IPS DF 19.7 (cell line): ENCODE results near the gene RNF212.

Experiments used
- DNase-seq: peaks from one replicate; pipeline ENCODE4 v3.0.0-alpha.2; 2013; ENCODE audit warnings: low read depth, low spot score

Gene RNF212

DNA sequence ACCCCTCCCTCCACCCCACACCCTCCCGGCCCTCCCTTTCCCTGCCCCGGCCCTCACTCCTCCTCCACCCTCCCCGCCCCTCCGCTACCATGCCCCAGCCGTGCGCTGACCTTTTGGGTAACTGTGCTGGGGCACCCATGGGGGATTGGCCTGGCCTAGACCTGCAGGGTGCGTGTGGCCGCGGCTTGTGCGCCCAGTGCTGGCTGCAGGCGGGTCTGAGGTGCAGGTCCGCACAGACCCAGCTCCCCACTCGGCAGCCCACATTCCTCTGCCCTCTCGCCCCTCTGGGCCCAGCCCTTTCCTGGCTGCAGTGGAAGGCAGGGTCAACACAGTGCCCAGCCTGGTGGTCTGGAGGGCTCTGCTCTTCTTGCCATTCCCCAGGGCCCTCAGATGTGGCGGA is 77.3 kb downstream of the RNF212 start:
- no peak for DNase-seq

DNA sequence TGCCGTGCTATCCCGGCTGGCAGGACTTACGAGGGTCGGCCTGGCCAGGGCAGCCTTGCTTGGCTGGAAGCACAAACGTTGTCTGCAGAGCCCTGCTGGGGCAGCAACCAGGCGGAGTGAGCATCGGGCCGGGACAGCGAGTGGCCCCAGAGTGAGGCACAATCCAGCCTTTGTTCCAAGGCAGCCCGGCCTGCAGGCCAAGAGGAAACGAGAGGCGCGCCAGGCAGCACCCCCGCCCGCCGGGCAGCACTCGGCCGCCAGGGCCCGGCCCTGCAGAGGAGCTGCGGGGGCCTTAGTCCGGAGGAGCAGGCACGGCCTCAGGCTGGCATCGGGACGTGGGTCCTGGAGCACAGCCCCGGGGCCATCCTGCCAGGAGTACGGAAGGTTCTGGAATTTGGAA is 77.9 kb downstream of the RNF212 start:
- DNase-seq: no peak

DNA sequence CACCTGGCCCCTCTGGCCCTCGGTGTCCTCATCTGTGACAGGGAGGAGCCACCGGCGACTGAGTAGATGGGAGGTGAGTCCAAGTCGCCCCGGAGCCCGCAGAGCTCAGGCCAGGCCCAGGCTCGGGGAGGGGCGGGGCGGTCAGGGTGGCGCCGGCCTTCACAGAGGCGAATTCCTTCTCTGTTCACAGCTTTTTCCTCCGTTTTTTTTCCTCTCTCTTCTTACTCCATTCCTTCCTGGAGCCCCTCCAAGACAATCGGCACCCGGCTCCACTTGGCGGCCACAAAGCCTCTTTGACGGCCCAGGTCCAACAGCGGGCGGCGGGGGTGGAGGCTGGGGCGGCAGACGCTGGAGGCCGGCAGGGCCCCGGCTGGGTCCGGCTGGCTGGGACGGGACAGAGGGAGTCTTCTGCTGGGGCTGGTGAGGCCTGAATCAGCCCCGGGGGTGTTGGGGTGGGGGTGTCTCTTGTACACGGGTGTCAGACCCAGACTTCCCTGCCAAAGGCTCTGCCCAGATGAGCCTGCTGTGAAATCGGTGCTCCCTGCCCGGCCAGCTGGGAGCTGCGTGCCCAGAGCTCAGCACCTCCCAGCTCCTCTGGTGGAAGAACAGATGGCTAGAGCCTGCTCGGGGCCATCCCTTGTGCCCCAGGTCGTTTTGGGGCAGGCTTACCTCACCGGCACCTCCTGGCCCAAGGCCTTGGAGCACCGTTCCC is 79.4 kb downstream of the RNF212 start:
- no peak for DNase-seq

DNA sequence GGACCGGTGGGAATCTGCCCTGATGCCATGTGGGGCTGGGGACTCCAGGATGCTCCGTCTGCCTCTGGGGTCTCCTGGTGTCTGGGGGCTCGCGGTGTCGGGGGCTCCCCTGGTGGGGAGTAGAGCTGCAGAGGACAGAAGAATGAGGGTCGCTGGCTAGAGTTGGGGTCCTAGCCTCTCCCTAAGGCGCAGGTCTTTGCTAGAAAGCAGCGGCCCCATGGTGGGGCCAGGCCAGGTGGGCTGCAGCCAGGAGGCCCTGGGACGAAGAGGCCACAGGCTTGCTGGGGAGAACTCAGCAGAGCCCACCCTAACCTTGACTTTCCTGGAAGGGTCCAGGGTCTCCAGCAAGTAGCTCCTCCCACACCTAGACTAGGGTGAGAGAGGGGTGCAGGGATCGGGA is 80.5 kb downstream of the RNF212 start:
- no peak for DNase-seq

DNA sequence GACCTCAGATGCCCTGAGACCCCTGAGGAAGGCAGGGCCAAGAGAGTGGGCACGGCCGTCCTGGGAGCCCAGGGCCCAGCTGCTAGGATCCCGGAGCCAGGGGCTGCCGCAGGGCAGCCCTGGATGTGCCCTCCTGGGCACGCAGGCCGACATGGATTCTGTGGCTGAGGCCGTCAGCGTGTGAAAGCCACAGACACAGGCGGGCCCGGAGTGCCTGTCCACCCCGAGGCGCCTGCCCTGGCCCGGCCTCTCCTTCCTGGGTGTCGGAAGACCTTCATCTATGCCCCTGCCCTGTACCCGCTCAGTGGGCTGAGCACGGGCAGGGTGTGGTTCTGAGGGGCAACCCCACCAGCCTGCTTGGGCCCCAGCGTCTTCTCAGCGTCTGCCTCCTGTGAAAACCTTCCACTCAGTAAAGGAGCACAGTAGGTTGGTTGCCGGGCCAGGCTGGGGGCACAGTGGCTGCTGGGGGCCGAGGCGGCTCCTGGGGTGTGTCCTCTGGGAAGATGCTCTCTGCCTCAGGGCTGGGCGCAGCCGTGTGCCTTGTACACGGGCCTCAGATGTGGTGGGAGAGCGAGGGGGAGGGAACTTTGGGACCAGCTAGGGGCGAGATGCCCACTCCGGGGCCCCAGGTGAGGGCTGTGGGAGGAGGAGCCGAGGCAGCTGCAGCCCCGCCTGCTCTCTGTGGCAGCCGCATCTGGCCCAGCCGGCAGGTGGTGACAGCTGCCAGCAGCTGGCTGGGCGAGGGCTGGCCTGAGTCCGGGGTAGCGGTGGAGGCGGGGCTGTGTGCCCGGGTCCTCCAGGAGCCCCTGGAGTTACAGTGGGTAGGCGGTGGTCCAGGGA is 81.2 kb downstream of the RNF212 start:
- no peak for DNase-seq

DNA sequence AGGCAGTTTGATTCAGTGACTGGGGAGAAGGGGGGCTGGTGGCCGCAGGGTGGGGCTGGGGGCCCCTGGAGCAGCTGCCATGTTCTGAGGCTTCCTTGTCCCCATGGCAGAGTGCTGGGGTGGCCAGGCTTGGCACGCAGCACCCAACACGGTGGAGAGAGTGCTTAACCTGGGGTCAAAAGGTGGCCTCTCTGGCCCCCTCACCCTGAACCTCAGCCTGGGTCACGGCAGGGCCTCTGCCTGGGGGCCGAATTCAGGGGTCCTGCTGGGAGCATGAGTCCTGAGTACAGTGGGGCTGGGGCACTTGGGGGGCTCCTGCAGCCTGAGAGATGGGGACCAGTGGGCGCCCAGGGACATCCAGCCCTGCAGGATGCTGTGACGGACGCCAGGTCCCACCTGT is 82.0 kb downstream of the RNF212 start:
- no peak for DNase-seq

DNA sequence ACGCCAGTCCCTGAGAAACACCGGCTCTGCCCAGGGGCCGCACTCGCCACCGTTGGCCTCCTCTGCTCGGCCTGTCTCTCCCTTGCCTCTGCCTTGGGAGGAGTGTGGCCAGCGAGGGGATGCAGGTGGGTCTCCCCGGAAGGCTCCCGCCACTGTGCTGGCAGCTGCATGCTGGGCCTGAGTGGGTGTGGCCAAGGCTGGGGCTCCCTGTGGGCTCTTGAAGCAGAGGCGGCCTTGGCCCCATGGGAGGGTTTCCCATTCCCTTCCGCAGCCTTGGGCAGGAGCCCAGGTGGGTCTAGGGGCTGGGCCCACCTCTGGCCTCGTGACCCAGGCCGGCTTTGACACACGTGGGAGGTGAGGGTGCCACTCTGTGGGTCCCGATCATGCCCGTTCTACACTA is 82.8 kb downstream of the RNF212 start:
- DNase-seq: no peak

DNA sequence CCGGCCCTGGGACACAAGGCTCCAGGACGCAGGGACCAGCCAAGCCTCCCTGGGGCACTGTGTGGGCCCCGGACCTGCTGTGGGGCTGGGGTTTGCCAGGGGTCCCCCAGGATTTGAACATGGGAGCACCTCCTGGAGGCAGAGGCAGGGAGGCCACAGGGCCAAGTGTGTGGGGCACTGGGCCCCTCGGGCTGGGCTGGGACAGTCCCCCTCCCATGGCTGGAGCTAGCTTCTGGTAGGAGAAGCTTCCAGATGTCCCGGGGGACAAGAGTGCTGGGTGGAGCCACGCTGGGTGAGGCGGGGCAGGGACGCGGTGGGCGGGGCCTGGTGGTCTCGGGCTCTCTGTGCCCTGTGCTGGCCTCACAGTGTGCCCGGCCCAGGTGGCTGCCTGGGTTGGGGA is 83.3 kb downstream of the RNF212 start:
- no peak for DNase-seq

DNA sequence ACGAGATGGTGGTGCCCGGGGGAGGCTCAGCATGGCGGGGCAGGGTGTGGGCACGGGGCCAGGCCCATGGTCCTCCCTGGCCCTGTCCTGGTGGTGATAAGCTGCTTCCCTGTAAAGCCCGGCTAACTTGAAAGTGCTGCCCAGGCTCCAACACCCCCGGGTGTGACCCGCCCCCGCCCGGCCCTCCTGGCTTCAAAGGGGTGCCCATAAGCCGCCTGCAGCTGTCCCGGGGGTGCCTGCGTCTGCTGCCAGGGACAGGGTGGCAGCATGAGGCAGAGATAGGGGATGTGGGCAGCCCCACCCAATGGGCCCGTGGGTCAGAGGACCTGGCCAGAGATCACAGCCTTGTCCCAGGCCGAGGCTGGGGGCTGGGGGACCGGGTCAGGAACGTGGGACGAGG is 83.8 kb downstream of the RNF212 start:
- DNase-seq: no peak

DNA sequence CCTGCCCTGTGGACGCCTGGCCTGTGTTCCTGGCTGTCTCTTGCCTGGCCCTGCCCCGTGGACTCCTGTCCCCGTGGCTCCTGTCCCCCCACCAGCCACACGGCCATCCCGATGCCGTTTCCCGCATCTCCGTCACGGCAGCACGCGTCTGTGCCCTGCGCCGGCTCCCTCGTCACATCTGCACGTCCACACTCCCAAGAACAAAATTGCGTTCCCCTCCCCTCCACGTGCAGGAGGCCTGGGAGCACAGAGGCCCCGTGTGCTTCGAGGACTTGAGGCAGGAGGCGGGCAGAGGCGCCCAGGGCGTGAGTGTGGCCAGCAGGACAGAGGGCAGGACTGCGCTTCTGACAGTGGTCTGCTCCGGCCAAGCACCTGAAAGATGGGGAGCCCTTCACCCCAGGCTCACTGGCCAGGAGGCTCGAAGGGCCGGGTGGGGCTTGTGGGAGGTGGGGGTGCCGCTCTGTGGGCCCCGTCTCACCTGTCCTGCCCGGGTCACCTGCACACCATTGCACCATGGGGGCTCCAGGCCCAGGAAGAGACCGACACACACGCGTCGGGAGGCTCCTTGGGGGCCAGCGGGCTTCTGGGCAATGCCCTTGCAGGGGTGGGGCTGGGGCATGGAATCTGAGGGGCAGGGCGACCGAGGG is 84.7 kb downstream of the RNF212 start:
- no peak for DNase-seq

DNA sequence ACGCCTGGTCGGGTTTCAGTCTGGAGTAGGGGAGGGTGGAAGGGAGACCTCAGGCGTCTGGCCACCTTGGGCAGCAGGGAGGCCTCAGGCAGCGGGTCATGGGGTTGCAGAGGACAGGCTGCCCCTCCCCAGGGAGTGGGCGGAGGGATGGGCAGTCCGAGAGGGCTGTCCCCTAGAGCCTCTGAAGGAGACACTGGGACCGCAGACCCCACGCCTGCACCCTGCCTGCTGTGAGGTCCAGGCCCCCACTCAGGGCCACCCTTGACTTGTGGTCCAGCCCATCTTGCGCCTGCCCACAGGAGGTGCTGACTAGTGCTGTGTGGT is 85.5 kb downstream of the RNF212 start:
- DNase-seq: no peak

DNA sequence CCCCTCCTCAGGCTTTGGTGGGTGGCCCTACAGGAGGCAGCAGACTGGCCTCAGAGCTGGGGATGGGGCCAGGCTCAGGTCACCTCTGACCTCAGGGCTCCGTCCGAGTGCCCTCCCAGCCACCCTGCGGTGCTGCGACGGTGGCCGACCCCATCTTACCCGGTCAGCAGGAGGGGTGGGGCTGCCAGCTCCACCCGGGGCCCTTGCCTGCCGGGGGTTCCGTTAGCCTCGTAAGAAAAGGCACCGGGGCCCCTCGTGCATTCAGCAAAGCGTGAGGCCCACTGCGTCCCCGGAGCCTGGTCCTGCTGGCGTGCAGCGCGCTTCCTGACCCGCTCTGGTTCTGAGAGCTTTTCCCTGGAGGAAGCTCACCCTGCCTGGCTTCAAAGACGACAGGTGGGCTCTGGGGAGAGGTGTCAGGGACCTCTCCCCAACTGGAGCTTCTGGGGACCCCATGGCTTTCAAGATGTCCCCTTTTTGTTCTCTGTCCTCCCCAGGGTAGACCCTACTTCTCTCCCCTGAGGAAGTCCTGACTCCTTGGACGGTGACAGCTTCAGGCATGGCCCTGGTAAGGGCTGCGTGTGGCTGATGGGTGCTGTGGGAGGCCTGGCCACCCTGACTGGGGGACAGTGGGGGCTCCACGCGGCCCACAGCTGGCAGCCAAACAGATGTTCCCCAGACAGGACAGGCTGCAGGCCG is 86.0 kb downstream of the RNF212 start:
- DNase-seq: no peak

DNA sequence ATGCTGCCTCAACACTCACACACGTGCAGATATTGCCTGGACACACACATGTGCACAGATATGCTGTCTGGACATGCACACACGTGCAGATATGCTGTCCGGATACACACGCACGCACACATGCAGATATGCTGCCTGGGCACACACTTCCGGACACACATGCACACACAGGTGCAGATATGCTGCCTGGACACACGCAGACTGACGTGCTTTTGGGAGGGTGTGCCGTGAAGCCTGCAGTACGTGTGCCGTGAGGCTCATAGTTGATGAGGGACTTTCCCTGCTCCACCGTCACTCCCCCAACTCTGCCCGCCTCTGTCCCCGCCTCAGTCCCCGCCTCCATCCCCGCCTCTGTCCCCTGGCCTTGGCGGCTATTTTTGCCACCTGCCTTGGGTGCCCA is 87.2 kb downstream of the RNF212 start:
- no peak for DNase-seq

DNA sequence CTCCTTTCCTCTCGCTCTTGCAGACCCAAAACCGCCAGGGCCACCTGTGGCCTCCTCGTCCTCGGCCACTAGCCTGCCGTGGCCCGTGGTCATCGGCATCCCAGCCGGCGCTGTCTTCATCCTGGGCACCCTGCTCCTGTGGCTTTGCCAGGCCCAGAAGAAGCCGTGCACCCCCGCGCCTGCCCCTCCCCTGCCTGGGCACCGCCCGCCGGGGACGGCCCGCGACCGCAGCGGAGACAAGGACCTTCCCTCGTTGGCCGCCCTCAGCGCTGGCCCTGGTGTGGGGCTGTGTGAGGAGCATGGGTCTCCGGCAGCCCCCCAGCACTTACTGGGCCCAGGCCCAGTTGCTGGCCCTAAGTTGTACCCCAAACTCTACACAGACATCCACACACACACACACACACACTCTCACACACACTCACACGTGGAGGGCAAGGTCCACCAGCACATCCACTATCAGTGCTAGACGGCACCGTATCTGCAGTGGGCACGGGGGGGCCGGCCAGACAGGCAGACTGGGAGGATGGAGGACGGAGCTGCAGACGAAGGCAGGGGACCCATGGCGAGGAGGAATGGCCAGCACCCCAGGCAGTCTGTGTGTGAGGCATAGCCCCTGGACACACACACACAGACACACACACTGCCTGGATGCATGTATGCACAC is 88.3 kb downstream of the RNF212 start:
- no peak for DNase-seq

DNA sequence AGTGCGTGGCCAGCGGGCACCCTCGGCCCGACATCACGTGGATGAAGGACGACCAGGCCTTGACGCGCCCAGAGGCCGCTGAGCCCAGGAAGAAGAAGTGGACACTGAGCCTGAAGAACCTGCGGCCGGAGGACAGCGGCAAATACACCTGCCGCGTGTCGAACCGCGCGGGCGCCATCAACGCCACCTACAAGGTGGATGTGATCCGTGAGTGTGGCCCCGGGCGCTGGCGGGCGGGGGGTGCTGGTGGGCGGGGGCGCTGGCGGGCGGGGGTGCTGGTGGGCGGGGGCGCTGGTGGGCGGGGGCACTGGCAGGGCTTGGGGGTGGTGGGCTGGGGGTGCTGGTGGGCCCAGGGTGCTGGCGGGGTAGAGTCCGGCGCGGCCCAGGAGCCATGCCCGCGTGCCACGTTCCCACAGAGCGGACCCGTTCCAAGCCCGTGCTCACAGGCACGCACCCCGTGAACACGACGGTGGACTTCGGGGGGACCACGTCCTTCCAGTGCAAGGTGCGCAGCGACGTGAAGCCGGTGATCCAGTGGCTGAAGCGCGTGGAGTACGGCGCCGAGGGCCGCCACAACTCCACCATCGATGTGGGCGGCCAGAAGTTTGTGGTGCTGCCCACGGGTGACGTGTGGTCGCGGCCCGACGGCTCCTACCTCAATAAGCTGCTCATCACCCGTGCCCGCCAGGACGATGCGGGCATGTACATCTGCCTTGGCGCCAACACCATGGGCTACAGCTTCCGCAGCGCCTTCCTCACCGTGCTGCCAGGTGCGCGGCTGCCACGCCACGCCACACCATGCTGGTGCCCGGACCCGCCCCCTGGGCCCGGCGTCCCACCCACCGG is 89.2 kb downstream of the RNF212 start:
- no peak for DNase-seq

DNA sequence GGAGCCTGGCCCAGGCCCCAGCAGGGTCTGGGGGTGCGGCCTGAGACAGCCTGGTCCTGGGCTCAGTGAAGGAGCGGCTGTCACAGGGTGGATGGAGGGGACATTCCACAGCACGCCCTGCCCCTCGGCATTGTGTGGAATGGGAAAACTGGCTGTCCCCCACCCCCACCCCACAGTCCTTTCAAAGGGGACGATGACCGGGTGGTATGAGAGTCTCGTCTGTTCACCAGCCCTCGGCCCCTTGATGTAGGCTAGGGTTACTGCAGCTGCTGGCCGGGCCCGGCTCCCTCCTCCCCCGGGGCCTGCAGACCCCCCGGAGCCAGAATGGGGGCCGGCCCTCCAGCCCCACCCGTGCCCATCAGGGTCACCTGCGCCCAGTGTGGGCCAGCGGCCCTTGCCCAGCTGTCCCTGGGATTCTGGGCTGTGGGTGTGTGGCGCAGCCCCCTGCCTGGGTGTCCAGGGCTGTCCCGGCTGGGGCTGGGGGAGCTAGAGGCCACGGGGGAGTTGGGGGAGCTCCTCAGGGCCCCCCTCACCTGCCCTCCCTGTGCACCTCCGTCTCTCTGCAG is 90.2 kb downstream of the RNF212 start:
- DNase-seq: no peak

DNA sequence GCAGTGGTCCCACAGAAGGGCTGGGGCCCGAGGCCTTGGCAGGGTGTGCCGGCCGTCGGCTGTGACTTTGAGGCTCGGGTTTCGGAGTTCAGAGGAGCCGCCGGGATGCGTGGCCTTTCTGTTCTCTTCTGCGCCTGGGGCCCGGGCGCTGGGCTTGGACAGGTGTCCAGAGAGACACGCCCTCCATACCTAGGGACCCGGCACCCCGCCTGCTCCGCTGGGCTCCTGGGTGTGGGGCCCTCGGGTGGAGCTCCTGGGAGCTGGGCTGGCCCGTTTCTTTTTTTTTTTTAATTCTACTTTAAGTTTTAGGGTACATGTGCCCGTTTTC is 90.7 kb downstream of the RNF212 start:
- DNase-seq: no peak

DNA sequence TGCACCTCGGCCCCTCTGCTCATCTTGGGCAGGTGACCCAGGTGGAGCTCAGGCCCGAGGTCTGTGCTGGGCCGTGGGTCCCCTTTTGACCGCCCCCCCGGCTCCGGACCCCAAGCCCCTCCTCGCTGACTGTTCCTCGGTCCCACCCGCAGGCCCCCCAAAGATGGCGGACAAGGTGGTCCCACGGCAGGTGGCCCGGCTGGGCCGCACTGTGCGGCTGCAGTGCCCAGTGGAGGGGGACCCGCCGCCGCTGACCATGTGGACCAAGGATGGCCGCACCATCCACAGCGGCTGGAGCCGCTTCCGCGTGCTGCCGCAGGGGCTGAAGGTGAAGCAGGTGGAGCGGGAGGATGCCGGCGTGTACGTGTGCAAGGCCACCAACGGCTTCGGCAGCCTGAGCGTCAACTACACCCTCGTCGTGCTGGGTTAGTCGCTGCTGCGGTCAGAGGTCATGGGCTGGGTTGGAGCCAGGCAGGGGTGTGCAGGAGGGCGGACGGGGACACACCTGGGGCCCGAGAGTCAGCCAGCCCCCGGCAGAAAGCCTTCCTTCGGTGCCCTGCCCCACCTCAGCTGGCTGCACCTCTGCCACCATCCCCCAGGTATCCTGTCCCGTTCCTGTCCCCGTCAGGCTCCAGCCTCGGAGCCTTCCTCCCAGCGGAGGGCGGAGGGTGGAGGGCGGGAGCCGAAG is 91.2 kb downstream of the RNF212 start:
- DNase-seq: no peak
